NCI-H2171 treated with DMSO at 0.1 percent for 48 hours (cell line): ENCODE results near the gene APBB2.

ENCODE experiments used
- DNase-seq: peaks from one replicate; lab custom pipeline; 2025; lab: John Stamatoyannopoulos, UW

Gene APBB2

GRCh38 chr4:41189076-41189475, 25.3 kb downstream of the APBB2 start:
- no peak for DNase-seq

GRCh38 chr4:41185614-41186592, 28.4 kb downstream of the APBB2 start:
- no peak for DNase-seq

- no peak for DNase-seq
These were observed 30.3 kb downstream of the APBB2 start for GRCh38 chr4:41184009-41184408.

GRCh38 chr4:41183021-41183553, 31.3 kb downstream of the APBB2 start:
- DNase-seq: no peak

GRCh38 chr4:41181037-41181436, 33.3 kb downstream of the APBB2 start:
- no peak for DNase-seq

- no peak for DNase-seq
These were observed 34.7 kb downstream of the APBB2 start for GRCh38 chr4:41179498-41180195.

- DNase-seq: no peak
These were observed 35.7 kb downstream of the APBB2 start for GRCh38 chr4:41178372-41179370.

- no peak for DNase-seq
These were observed 37.3 kb downstream of the APBB2 start for GRCh38 chr4:41177016-41177415.

GRCh38 chr4:41176340-41176739, 38.0 kb downstream of the APBB2 start:
- DNase-seq: no peak

- DNase-seq: no peak
These were observed 38.5 kb downstream of the APBB2 start for GRCh38 chr4:41175794-41176193.

- DNase-seq: no peak
These were observed 39.9 kb downstream of the APBB2 start for GRCh38 chr4:41174444-41174843.

- DNase-seq: no peak
These were observed 41.6 kb downstream of the APBB2 start for GRCh38 chr4:41172786-41173185.

- DNase-seq: no peak
These were observed 45.0 kb downstream of the APBB2 start for GRCh38 chr4:41169256-41169800.

- DNase-seq: no peak
These were observed 47.2 kb downstream of the APBB2 start for GRCh38 chr4:41167191-41167590.

GRCh38 chr4:41164405-41164804, 49.9 kb downstream of the APBB2 start:
- DNase-seq: no peak

- no peak for DNase-seq
These were observed 53.0 kb downstream of the APBB2 start for GRCh38 chr4:41161355-41161754.

- DNase-seq: no peak
These were observed 53.5 kb downstream of the APBB2 start for GRCh38 chr4:41160856-41161255.

- no peak for DNase-seq
These were observed 54.1 kb downstream of the APBB2 start for GRCh38 chr4:41160012-41160789.

GRCh38 chr4:41158756-41159155, 55.6 kb downstream of the APBB2 start:
- no peak for DNase-seq

GRCh38 chr4:41158274-41158673, 56.1 kb downstream of the APBB2 start:
- no peak for DNase-seq

- peak; percentile 76 for DNase-seq
These were observed 57.3 kb downstream of the APBB2 start for GRCh38 chr4:41157009-41157408.
